HG03196 (cell line): ENCODE results near the gene LEP.

Experiments
- ATAC-seq: cut with Tn5 transposase; IDR thresholded peaks from one replicate; pipeline ENCODE4 v1.9.1; 2021; ENCODE audit not compliant: unreplicated experiment

The LEP gene

DNA sequence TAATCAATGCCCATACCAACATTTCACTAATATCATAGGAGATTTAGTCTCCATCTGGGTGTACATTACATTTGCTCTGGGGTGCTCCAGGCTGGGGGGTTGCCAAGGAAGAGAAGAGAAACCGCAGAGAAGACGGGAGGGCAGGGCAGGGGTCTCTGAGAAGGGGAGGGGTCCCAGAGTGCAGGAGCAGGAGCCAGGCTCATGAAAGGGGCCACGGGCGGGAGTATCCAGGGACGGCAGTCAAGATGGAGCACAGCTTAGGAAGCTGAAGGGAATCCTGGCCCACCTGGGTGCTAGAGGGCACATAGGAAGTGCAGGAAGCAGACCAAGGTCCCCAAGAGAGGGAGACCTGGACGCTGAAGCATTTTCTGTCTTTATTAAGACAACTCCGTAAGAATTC, 2.2 kb downstream of the LEP start:
- ATAC-seq = no peak

- ATAC-seq = no peak
Measured at GRCh38 chr7:128244861-128245260, 3.8 kb downstream of the LEP start.

- ATAC-seq = no peak
Measured at GRCh38 chr7:128247108-128247507, 6.0 kb downstream of the LEP start.

- no peak for ATAC-seq
Measured at GRCh38 chr7:128247640-128248194, 6.6 kb downstream of the LEP start.

GRCh38 chr7:128251337-128251736, 10.3 kb downstream of the LEP start:
- ATAC-seq = no peak

- ATAC-seq = no peak
Measured at GRCh38 chr7:128253701-128254100, 12.6 kb downstream of the LEP start.

DNA sequence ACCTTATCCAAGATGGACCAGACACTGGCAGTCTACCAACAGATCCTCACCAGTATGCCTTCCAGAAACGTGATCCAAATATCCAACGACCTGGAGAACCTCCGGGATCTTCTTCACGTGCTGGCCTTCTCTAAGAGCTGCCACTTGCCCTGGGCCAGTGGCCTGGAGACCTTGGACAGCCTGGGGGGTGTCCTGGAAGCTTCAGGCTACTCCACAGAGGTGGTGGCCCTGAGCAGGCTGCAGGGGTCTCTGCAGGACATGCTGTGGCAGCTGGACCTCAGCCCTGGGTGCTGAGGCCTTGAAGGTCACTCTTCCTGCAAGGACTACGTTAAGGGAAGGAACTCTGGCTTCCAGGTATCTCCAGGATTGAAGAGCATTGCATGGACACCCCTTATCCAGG, 13.4 kb downstream of the LEP start:
- ATAC-seq = no peak

GRCh38 chr7:128255271-128255670, 14.2 kb downstream of the LEP start:
- no peak for ATAC-seq

- no peak for ATAC-seq
Measured at GRCh38 chr7:128257458-128257857, 16.4 kb downstream of the LEP start.

GRCh38 chr7:128259131-128260061, 18.3 kb downstream of the LEP start:
- ATAC-seq = no peak

DNA sequence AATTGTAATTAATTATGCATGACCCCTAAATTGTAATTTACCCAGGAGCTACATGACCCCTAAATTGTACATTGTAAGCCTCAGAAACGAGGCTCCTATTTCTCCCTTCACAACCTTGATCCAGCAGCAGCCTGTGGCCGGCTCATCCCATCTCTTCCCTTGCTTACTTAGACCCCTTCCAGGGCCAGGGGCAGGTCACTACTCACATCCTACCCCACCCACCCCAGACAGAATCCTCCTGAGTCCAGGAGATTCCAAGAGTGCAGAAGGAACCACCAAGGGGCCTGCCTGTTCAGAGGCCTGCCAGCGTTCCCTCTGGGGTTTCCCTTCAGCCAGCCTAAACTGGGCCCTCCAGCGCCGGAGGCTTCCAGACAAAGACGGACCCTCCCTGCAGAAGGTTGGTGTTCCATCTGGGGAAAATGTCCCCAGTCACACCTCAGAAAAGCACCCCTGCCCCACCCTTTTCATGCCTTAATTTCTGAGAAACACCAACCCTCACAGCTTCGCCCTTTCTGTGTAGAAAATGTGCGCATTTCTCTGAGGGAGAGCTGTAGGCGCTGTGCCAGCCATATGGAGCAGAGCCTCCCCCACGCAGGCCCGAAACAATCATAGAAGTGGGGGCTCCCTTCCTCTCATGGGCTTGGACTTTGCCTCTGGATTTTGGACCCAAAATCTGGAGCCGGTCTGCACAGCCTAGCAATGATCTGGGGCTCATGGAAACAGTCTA, 19.2 kb downstream of the LEP start:
- ATAC-seq = no peak

DNA sequence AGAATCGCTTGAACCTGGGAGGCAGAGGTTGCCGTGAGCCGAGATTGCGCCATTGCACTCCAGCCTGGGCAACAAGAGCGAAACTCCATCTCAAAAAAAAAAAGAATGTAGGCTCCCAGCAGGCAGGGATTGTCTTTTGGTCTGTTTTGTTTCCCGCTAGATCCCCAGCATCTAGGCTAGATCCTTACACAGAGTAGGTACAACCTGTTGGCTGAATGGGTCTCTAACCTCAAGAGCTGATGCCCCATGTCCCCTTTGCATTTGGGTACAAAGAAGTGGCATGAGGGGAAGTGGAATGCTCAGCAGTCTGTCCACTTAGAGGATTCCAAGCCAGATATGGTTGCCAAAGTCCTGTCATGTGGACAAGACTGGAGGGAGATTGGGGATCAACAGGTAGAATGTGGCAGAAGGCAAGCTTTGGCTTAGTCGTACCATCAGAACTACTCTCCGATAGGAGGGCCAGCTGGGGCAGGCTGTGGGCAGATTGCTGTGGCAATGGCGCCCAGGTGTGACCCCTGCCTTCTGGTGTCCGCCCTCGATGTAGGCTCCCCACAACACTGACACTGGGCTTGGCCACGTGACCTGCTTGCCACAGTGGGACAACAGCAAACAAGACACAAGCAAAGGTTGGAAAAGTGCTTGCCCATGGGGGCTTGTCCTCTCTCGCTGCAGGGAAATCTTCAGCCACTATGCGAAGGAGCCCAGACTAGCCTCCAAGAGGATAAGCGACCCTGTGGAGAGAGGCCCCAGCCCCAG, 21.4 kb downstream of the LEP start:
- ATAC-seq = no peak

DNA sequence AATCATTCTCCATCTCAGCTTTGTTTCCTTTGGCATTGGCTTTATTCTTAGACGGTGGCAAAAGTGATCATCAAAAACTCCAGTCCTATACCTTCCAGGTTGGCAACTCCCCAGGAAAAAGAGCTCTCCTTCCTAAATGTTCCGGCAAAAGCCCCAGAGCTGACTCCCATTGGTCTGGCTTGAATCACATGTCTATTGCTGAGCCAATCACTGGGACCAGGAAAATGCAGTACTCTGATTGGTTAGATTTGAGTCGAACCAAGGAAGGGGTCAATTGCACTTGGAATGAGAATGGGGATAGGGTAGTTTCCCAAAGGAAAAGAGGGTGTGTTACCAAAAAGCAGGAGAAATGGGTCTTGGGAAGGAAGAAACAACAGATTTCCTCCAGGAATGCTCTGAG, 22.3 kb downstream of the LEP start:
- ATAC-seq = no peak

GRCh38 chr7:128264477-128264876, 23.4 kb downstream of the LEP start:
- ATAC-seq = no peak

DNA sequence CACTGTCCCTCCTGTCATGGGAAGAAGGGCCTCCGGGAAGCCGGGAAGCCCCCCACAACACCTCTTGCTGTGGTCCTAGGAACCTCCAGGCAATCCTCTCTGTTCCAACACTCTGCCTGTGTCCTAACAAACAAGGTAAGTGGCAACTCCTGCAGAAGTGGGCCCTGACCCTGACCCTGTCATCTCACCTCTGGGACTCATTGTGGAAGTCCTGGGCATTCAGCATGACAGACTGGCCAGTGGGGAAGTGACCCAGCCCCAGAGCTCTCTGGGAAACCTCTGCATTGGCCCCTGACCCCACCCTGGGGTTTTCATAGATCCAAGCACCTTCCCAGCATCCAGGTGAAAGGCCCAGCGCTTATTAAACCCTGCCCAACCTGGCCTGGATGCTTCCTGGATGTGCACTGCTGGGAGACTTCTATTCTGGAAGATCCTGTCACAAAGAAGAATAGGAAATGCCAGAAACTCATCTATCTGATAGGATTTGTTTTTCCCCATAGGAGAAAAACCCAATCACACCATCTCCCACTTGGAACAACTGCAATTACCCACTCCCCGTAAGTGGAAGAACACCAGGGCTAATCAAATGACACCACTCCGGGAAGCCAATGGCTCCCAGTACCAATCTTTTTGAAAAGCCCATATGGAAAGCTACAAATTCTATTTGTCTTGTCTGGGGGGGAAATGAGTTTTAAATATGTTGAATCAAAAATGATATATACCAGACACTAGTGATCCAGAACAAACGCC, 24.3 kb downstream of the LEP start:
- no peak for ATAC-seq

- no peak for ATAC-seq
Measured at GRCh38 chr7:128265906-128266300, 24.8 kb downstream of the LEP start.

GRCh38 chr7:128266529-128266882, 25.4 kb downstream of the LEP start:
- no peak for ATAC-seq

DNA sequence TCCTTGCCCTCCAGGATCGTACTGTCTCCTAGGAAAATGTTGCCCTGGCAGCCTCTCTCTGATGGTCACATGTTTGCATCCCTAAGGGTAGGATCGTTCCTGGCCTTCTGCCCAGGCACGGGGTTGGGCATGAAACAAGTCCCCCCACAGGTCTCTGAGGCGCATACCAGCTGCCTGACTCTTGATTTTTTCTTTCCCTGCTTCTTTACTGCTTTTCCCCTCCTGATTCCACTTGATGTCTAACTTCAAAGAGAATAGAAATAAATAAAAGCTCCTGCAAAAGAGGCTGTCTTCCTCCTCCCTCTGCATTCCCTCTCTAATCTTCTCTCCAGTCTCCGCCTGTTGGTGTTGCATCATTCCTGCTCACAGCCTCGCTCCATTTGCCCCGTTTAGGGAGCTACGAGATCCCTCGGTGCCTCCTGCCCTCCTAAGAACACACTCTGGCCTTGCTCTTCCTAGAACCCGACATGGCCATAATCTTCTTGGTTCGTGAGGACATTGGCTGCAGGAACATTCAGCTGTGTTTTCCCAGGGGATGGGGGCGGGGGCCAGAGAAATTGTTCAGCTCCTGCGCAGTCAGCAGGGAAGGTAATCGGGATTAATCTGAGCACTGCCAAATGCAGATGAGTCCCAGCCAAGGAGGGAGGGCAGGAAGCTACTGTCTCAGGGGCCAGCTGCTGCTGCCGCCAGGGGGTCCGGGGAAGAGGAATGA, 26.0 kb downstream of the LEP start:
- ATAC-seq = no peak

- ATAC-seq = no peak
Measured at GRCh38 chr7:128267595-128267924, 26.5 kb downstream of the LEP start.

DNA sequence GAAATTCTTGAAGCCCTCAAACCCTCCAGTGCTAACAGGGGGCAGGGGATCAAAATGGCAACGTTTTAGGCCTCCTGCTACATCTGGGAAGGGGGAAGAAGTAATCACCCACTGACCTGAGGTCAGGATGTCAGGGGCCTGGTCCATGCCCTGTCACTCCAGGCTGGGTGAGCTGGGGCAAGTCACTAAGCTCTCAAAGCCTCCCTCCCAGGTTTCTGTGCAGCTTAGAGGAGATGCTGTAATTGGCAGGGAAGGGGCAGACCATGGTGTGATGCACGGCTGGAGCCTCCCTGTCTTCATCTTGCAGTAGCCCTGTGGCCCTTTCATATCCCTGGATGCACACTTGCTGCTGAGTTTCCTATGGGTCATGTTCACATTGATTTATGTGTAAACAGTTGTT, 27.2 kb downstream of the LEP start:
- ATAC-seq = no peak
